Measurements from ENCODE around the gene FLT1.

- TF ChIP-seq CTCF (conservative IDR thresholded peaks at IDR 0.05; ENCODE audit: low read length): no peak
- no peak for TF ChIP-seq EZH2phosphoT487 (IDR thresholded peaks at IDR 0.05; ENCODE audit: borderline replicate concordance, low read depth, low read length)
Measured at GRCh38 chr13:28402057-28402381, 92.9 kb downstream of the FLT1 start.

Data from OCI-LY7 (cell line).